CD4-positive, alpha-beta memory T cell (primary cell): ENCODE data around the gene ASTN2. TPM values are rescaled to one million over a fixed set of nuclear protein-coding genes. Genes with fewer than 3 reads are reported as not detected.

ENCODE experiments used
- CTCF ChIA-PET: fragments of 350-600 bp; sonication (Branson Sonifier 250); formaldehyde crosslinking; loops from one replicate; lab custom pipeline; 2021; ENCODE audit warnings: inconsistent platforms; ENCODE audit not compliant: partially characterized antibody; lab: Charles Lee
- POLR2A ChIA-PET: fragments of 350-600 bp; sonication (Branson Sonifier 250); formaldehyde crosslinking; loops from one replicate; lab custom pipeline; 2021; ENCODE audit not compliant: partially characterized antibody; lab: Charles Lee
- DNase-seq, 5 donors: peaks; one replicate each; pipeline versions ENCODE4 v3.0.0 to v3.0.0-alpha.2; 2020 to 2022; ENCODE audit warnings: mixed read lengths in 1 of 5
- H3K27ac ChIP-seq: one replicate; pipeline ENCODE4 v1.7.0; 2013; ENCODE audit warnings: low read depth, low read length
- H3K27me3 ChIP-seq: 2 replicates; pipeline ENCODE4 v1.7.0; 2013; ENCODE audit warnings: mild to moderate bottlenecking, low read length, moderate library complexity; ENCODE audit not compliant: insufficient read depth
- H3K36me3 ChIP-seq: 2 replicates; pipeline ENCODE4 v1.7.0; 2013; ENCODE audit warnings: mild to moderate bottlenecking, low read length, moderate library complexity; ENCODE audit not compliant: insufficient read depth
- H3K4me1 ChIP-seq: 2 replicates; pipeline ENCODE4 v1.7.0; 2013; ENCODE audit warnings: mild to moderate bottlenecking, low read length, moderate library complexity; ENCODE audit not compliant: insufficient read depth
- H3K4me3 ChIP-seq, 2 donors: one replicate each; pipeline ENCODE4 v1.7.0; 2013; ENCODE audit warnings: low read length in 2 of 2, mild to moderate bottlenecking in 1 of 2
- H3K9me3 ChIP-seq, 2 donors: one replicate each; pipeline ENCODE4 v1.7.0; 2013; ENCODE audit warnings: low read length in 2 of 2, control low read depth in 1 of 2; ENCODE audit not compliant: control insufficient read depth in 1 of 2
- H3K27ac Mint-ChIP-seq, 7 donors: one replicate each; pipeline ENCODE4 v1.8.0; 2020 to 2021; ENCODE audit warnings: mixed read lengths in 7 of 7, mild to moderate bottlenecking in 6 of 7, inconsistent platforms in 3 of 7, moderate library complexity in 3 of 7
- H3K27me3 Mint-ChIP-seq, 2 donors: one replicate each; pipeline ENCODE4 v1.8.0; 2020 to 2021; ENCODE audit warnings: mixed read lengths in 2 of 2
- H3K36me3 Mint-ChIP-seq, 2 donors: one replicate each; pipeline ENCODE4 v1.8.0; 2020 to 2021; ENCODE audit warnings: mixed read lengths in 2 of 2, inconsistent platforms in 1 of 2, mild to moderate bottlenecking in 1 of 2
- H3K4me1 Mint-ChIP-seq, 4 donors: one replicate each; pipeline ENCODE4 v1.8.0; 2020 to 2021; ENCODE audit warnings: mixed read lengths in 4 of 4, mild to moderate bottlenecking in 1 of 4
- H3K4me3 Mint-ChIP-seq, 8 donors: one replicate each; pipeline ENCODE4 v1.8.0; 2020 to 2021; ENCODE audit warnings: mixed read lengths in 8 of 8, mild to moderate bottlenecking in 7 of 8, moderate library complexity in 6 of 8, inconsistent platforms in 3 of 8
- H3K9me3 Mint-ChIP-seq, 8 donors: one replicate each; pipeline ENCODE4 v1.8.0; 2020 to 2021; ENCODE audit warnings: mixed read lengths in 8 of 8, mild to moderate bottlenecking in 5 of 8, inconsistent platforms in 3 of 8, moderate library complexity in 1 of 8
- intact Hi-C: fragments of 100-400 bp; cut with micrococcal nuclease; formaldehyde crosslinking; loops from one replicate; pipeline ENCODE4 v1.15.1; 2023
- polyA plus RNA-seq, 2 donors: library from polyadenylated mRNA; unstranded; fragments of 300-500 nt; fragmentation: Illumina TruSeq; gene quantifications; one replicate each; pipeline ENCODE4 v1.2.3, GENCODE V29; 2021
- total RNA-seq, 2 experiments: library from RNA; stranded (reverse); gene quantifications; one replicate each; pipeline ENCODE4 v1.2.3, GENCODE V29; 2021

ASTN2 gene
- total and polyA plus RNA-seq, 4 experiments from 2014 or later = 2.7 to 5.9 (median 4.8) TPM

DNA sequence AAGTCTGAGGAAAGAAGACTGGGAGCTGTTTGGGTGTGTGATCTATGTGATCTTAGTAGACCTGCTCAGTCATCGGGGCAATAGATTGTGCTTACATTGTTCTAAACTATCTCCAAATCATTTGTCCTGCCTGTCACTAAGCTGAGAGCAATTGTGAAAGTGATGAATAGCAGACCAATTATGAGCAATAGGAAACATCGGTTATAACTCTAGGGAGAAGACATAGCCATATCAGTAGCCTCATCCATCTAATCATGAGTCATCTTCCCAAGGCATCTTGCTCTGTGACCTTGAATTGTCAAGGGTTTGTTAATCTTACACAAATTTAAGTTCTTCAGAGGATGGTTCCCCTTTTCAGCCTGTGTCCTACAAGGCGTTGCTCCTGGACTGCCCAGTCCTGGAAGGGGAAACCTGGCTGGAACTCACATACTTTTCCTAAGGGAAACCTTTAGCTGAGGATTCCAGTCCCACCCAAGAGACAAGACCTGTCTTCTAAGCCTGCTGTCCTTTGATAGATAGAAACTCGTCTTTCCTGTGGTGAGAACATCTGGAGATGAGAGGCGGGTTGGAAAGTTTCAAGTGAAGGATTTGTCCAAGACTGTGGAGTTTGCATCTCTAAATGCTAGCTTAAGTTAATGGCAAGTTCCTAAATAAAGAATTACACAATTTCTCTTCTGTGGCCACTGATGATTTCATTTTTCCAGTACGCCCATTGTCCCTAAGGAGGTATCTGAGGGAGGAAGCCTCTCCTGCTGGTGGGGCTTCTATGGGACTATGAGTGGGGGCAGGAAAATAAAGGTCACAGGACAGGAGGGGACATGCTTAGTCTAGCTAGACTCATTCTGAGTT is 781.6 kb downstream of the ASTN2 start:
- H3K27ac Mint-ChIP-seq = no peak overlapping the region
- H3K9me3 Mint-ChIP-seq = no peaks in the 10 kb centered on the region

DNA sequence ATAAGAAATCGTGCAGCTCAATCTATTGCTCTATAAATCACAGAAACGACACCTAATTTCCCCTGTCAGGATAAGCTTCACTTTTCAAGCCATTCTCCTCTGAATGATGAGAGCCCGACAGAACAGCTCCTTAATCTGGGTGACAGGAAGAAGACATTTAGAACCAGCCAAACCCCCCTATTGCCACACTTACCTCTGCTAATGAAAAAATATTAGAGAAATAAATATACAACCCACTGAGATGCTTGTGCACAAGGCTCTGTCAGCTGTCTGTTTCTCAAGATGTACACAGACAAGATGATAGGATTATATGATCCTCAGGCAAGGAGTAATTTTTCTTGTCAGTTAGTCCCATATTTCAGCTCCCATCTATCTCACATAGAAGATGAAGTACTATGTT is 785.2 kb downstream of the ASTN2 start:
- Mint-ChIP-seq H3K9me3 (peaks cover 0 to 3% (median 0%) of the 10 kb centered on the region in 8 donors), H3K27ac (no peak overlapping the region), H3K4me1 (no peaks in the 10 kb centered on the region), H3K4me3 (no peak overlapping the region), H3K36me3 (peaks cover 0 to 25% of the 10 kb centered on the region in 2 donors), H3K27me3 (no peaks in the 10 kb centered on the region)
- ChIA-PET POLR2A (no interaction called here), CTCF (no interaction called here)
- Histone ChIP-seq H3K27ac (no peak overlapping the region), H3K4me3 (no peak overlapping the region), H3K36me3 (no peaks in the 10 kb centered on the region), H3K9me3 (no peaks in the 10 kb centered on the region), H3K4me1 (no peaks in the 10 kb centered on the region), H3K27me3 (no peaks in the 10 kb centered on the region)
- intact Hi-C loops = no loop called here
- no peak for DNase-seq

More for the DNA sequence above, 781.6 kb downstream of the ASTN2 start:
- no peak for DNase-seq
- Histone ChIP-seq H3K4me3 (no peak overlapping the region), H3K36me3 (no peaks in the 10 kb centered on the region), H3K27ac (no peak overlapping the region), H3K4me1 (no peaks in the 10 kb centered on the region), H3K9me3 (no peaks in the 10 kb centered on the region), H3K27me3 (no peaks in the 10 kb centered on the region)
- ChIA-PET CTCF (no interaction called here), POLR2A (no interaction called here)
- H3K36me3 Mint-ChIP-seq = peaks cover 3 to 32% of the 10 kb centered on the region in 2 donors
- H3K27me3 Mint-ChIP-seq = no peaks in the 10 kb centered on the region
- no peak overlapping the region for H3K4me3 Mint-ChIP-seq
- H3K4me1 Mint-ChIP-seq = no peaks in the 10 kb centered on the region
- intact Hi-C loops = no loop called here

DNA sequence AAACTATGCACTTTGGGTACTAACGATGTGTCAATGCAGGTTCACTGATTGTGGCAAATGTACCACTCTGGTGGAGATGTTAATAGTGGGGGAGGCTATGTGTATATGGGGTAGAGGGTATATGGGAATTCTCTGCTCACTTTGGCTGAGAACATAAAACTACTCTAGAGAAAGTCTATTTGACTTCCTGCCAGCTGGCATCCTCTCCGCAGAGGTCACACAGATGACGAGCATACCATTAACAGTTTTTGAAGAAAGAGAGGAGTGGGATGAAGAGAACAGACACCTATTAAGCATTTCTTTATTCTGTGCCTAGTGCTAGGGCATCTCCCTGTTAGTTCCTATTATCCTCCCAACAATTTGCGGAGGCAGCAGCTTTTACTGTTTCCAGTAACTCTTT is 786.1 kb downstream of the ASTN2 start:
- Mint-ChIP-seq H3K9me3 (peaks cover 0 to 3% (median 0%) of the 10 kb centered on the region in 8 donors), H3K4me1 (no peaks in the 10 kb centered on the region), H3K27ac (no peak overlapping the region), H3K4me3 (no peak overlapping the region), H3K27me3 (no peaks in the 10 kb centered on the region), H3K36me3 (peaks cover 0 to 25% of the 10 kb centered on the region in 2 donors)
- H3K27me3 ChIP-seq = no peaks in the 10 kb centered on the region
- no peak overlapping the region for H3K4me3 ChIP-seq
- ChIA-PET CTCF (no interaction called here), POLR2A (no interaction called here)
- no peak for DNase-seq
- H3K36me3 ChIP-seq = no peaks in the 10 kb centered on the region
- H3K27ac ChIP-seq = no peak overlapping the region
- H3K9me3 ChIP-seq = no peaks in the 10 kb centered on the region
- intact Hi-C loops = no loop called here
- no peaks in the 10 kb centered on the region for H3K4me1 ChIP-seq

DNA sequence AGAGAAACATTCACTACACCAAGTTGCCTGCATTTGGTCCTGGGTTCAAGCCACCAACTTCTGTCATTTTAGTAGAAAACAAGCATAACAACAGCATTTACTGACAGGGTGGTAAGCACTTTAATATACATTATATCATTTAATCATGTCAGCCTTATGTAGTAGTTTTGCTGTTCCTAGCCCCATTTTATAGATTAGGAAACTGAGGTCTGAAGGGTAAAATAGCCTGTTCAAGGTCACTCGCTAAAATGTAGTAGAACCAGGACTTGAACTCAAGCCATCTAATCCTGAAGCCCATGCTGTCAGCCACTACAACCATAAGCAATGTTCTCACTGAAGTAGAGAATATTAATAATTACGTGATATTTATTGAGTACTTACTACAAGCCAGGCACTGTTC is 787.4 kb downstream of the ASTN2 start:
- Mint-ChIP-seq H3K36me3 (peaks cover 0 to 21% of the 10 kb centered on the region in 2 donors), H3K27ac (no peak overlapping the region), H3K4me3 (no peak overlapping the region), H3K4me1 (no peaks in the 10 kb centered on the region), H3K9me3 (peaks cover 0 to 3% (median 0%) of the 10 kb centered on the region in 8 donors), H3K27me3 (no peaks in the 10 kb centered on the region)
- no peaks in the 10 kb centered on the region for H3K36me3 ChIP-seq
- ChIA-PET POLR2A (no interaction called here), CTCF (no interaction called here)
- no peak overlapping the region for H3K4me3 ChIP-seq
- intact Hi-C loops = no loop called here
- no peak for DNase-seq
- H3K9me3 ChIP-seq = no peaks in the 10 kb centered on the region
- H3K27me3 ChIP-seq = no peaks in the 10 kb centered on the region
- no peak overlapping the region for H3K27ac ChIP-seq
- no peaks in the 10 kb centered on the region for H3K4me1 ChIP-seq

DNA sequence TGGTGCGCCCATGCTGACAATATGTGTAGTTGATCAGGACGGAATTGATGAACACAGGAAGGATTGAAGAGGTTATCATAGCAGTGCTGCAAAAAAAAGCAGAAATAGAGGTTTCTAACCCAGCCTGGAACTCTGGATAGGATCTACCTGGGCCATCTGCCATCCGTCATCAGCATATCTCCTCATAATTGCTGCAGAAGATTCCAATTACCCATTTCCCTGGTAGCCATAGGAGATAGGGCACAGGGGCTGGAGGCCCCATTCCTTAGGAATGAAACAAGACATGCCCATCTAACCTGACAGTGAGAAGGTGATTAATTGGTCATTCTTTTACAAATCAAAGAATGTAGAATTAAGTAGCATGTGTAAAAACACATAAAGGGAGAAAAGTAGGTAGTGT is 788.1 kb downstream of the ASTN2 start:
- intact Hi-C loops = no loop called here
- H3K27ac ChIP-seq = no peak overlapping the region
- no peaks in the 10 kb centered on the region for H3K27me3 Mint-ChIP-seq
- H3K4me1 ChIP-seq = no peaks in the 10 kb centered on the region
- ChIA-PET CTCF (no interaction called here), POLR2A (no interaction called here)
- H3K9me3 Mint-ChIP-seq = peaks cover 0 to 3% (median 0%) of the 10 kb centered on the region in 8 donors
- H3K27me3 ChIP-seq = no peaks in the 10 kb centered on the region
- H3K27ac Mint-ChIP-seq = no peak overlapping the region
- peaks cover 0 to 21% of the 10 kb centered on the region in 2 donors for H3K36me3 Mint-ChIP-seq
- no peaks in the 10 kb centered on the region for H3K36me3 ChIP-seq
- no peaks in the 10 kb centered on the region for H3K4me1 Mint-ChIP-seq
- H3K4me3 Mint-ChIP-seq = no peak overlapping the region
- no peaks in the 10 kb centered on the region for H3K9me3 ChIP-seq
- DNase-seq = no peak
- H3K4me3 ChIP-seq = no peak overlapping the region

DNA sequence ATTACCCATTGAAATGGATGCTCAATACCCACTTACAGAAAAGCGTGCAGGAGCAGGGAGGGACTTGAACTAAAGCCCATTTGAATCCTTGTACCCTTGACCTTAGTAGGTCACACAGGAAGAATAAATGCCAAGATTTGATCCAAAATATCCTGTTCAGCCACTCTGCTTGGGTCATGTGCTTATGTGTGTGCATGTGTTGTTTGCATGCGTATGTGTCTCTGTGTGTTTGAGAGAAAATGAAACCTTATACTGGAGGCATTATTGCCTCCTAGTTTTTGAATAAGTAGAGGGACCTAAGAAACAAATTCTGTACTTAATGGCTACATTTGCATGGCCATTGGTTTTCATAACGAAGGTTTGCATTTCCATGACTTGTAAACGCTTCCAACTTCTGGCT is 791.1 kb downstream of the ASTN2 start:
- H3K36me3 ChIP-seq = no peaks in the 10 kb centered on the region
- H3K27me3 ChIP-seq = no peaks in the 10 kb centered on the region
- no peak overlapping the region for H3K27ac ChIP-seq
- H3K4me1 ChIP-seq = no peaks in the 10 kb centered on the region
- H3K36me3 Mint-ChIP-seq = peaks cover 0 to 16% of the 10 kb centered on the region in 2 donors
- POLR2A ChIA-PET = no interaction called here
- no peaks in the 10 kb centered on the region for H3K27me3 Mint-ChIP-seq
- no peak overlapping the region for H3K27ac Mint-ChIP-seq
- no peak overlapping the region for H3K4me3 Mint-ChIP-seq
- no peak for DNase-seq
- H3K4me1 Mint-ChIP-seq = peaks cover 0 to 2% (median 0%) of the 10 kb centered on the region in 4 donors
- no peak overlapping the region for H3K4me3 ChIP-seq
- intact Hi-C loops = no loop called here
- CTCF ChIA-PET = no interaction called here
- H3K9me3 ChIP-seq = no peaks in the 10 kb centered on the region
- H3K9me3 Mint-ChIP-seq = peaks cover 0 to 3% (median 0%) of the 10 kb centered on the region in 8 donors

DNA sequence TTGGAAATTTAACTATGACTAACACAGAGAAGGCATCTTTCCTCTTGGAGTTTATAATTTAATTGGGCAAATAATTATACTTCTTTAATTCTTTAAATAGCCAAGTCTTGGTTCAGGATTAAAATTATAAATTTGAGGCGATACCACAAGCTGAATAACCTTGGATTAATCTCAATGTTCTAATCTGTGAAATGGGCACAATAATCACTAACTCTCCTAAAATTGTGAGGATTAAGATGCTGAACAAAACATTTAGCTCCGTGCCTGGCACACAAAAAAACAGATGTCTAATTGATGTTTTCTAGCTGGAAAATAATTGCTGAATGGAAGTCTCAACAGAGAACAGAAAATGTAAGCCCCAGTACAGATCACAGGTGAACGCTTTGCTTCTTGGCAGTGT is 797.5 kb downstream of the ASTN2 start:
- no peak overlapping the region for H3K27ac Mint-ChIP-seq
- intact Hi-C loops = no loop called here
- H3K27ac ChIP-seq = no peak overlapping the region
- no peaks in the 10 kb centered on the region for H3K27me3 Mint-ChIP-seq
- DNase-seq = no peak
- H3K4me3 ChIP-seq = no peak overlapping the region
- POLR2A ChIA-PET = no interaction called here
- no peaks in the 10 kb centered on the region for H3K27me3 ChIP-seq
- H3K4me1 Mint-ChIP-seq = peaks cover 0 to 2% (median 0%) of the 10 kb centered on the region in 4 donors
- CTCF ChIA-PET = no interaction called here
- H3K9me3 ChIP-seq = no peaks in the 10 kb centered on the region
- H3K9me3 Mint-ChIP-seq = peaks cover 3 to 22% (median 12%) of the 10 kb centered on the region in 8 donors
- peaks cover 4% of the 10 kb centered on the region for H3K36me3 ChIP-seq
- no peak overlapping the region for H3K4me3 Mint-ChIP-seq
- peaks cover 44 to 48% of the 10 kb centered on the region in 2 donors for H3K36me3 Mint-ChIP-seq
- no peaks in the 10 kb centered on the region for H3K4me1 ChIP-seq
